Renal cortical epithelial cell (primary cell): Measurements from ENCODE around the gene MICAL2. TPM values are rescaled to one million over a fixed set of nuclear protein-coding genes. Genes with fewer than 3 reads are reported as not detected.

ENCODE experiments used
- total RNA-seq: library from RNA; depleted of rRNA; stranded (reverse); fragments of >200 nt; gene quantifications from 2 replicates; pipeline ENCODE4 v1.2.3, GENCODE V29; 2014

Gene MICAL2
- total RNA-seq, 1 donor from 2014 or later, result 266 TPM

Other genes with a start within 250 kb of the MICAL2 start
- 150 and 274 TPM in 2 replicates for gene DKK3, start 102.0 kb upstream of the MICAL2 start, total RNA-seq